B cell (primary cell): ENCODE results near the gene STAP2.

Experiments used
- CTCF ChIP-seq: fragments of 200-600 bp; IDR thresholded peaks from one replicate; pipeline ENCODE4 v1.8.0; 2022; ENCODE audit warnings: antibody characterized with exemption, mild to moderate bottlenecking
- EZH2 ChIP-seq: IDR thresholded peaks from 2 replicates; pipeline ENCODE4 v1.6.1; 2012; ENCODE audit warnings: borderline replicate concordance, low read depth, mild to moderate bottlenecking, moderate library complexity, low read length; ENCODE audit not compliant: insufficient read depth, poor library complexity, severe bottlenecking

DNA sequence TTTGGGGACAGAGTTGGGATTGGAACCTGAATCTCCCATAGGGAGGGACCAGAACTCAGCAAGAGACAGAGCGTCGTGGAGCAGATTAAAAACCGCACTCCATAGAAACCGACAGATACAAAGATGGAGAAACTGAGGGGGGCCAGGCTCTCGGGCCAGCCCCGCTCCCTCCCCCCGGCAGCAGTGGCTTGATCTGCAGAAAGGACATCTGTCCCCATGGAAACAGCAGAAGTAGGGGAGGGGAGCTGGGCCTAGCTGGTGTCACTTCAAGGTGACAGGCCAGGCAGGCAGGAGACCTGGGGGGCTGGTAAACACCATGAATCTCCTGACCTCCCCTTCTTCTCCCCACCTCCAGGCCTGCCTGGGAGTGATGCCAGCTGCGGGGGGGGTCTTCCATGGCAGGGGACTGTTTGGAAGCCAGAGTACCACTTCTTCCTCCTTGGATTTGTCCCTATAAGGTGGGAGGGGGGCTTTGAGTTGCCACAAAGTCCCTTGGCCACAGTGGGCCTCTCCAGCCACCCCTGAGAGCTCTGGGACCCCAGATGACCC lies 47.4 kb downstream of the STAP2 start:
- TF ChIP-seq CTCF = no peak
- TF ChIP-seq EZH2 = no peak
